HG03575 (cell line): ENCODE results near the gene NELL2.

Source experiments
- ATAC-seq: cut with Tn5 transposase; IDR thresholded peaks from one replicate; pipeline ENCODE4 v1.9.1; 2021; ENCODE audit not compliant: unreplicated experiment, insufficient number of reproducible peaks, low FRiP score; ENCODE audit errors: extremely low read depth

Gene NELL2

DNA sequence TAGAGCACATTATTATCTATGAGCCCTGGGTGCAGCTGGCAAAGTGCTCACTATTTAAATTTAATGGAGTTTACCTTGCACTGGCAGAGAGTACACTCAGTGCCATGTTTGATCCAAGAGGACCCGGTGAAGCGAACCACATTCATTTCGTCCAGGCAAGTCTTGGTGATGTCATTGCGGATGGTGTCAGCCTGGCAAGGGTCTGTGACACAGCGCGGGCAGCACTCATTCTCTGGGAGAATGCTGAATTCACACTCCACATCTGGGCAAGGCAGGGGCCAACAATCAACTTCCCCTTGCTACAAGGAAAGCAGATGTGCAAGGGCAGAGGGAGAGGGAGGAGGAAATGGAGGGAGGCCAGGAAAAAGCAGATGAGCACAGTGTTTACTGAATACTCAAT lies 356.2 kb downstream of the NELL2 start:
- ATAC-seq = no peak

DNA sequence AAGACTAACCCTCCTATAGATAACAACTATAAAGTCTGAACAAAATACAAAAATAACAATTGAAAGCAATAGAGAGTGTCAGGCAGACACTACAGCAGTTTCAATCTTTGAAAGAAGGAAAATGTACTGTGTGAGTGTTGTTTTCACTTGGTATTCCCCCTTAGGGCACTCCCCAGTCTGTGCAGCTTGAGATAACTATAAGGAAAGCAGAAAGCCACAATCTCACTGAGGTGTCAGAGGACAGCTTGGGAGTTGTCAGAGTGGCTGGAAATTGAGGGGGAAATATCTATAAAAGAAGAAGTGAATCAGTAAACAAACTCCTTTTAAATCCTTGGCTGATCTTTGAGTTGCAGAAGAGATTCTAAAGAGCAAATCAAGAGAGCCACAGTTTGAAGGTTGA lies 364.8 kb downstream of the NELL2 start:
- ATAC-seq = no peak

GRCh38 chr12:44510510-44510909 lies 365.6 kb downstream of the NELL2 start:
- ATAC-seq = no peak

- ATAC-seq = no peak
These were observed 366.0 kb downstream of the NELL2 start for GRCh38 chr12:44510076-44510475.

DNA sequence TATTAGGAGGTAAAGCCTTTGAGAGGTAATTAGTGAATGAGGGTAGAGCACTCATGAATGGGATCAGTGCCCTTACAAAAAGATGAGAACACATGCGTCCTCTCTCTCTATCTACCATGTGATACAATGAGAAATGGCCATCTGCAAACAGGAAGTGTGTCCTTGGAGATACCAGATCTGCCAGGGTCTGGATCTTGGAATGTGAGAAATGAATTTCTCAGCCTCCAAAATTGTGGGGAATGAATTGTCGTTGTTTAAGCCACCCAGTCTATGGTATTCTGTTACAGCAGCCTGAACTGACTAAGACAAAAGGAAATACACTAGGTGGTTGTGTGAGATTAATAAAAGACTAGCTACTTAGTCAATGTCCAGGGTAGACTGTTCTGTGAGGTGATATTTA lies 366.6 kb downstream of the NELL2 start:
- ATAC-seq = no peak

DNA sequence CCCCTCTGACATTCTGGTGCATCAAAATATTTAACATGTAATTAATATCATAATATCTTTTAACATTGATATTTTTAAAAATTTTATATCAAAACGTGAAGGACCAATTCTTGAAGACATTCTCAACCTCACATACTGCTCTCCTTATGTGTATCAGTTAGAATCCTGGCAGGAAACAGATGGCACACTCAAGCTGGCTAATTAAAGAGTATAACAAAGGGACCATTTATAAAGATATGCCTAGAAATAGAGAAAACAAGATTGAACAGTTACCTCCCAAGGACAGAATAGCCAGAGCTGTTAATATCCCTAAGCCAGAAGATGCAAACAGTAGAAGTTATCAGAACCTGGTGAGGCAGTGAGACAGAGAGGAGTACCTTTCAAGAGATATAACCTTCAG lies 368.7 kb downstream of the NELL2 start:
- ATAC-seq = no peak

GRCh38 chr12:44504799-44505198 lies 371.3 kb downstream of the NELL2 start:
- ATAC-seq = no peak

DNA sequence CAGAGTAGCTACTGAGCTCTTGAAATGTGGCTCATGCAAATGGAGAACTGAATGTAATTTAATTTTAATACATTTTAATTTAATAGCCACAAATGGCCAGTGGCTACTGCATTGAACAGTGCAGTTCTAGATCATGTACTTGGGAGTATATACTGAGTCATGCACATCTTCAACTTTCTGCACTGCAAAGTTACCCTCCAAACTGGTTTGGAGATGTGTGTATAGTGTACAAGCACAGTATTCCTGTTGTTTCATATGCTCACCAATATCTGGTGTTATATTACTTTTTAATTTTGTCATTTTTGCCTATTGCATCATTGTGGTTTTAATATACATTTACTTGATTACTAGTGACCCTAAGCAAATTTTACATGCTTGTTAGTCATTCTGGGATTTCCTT lies 372.8 kb downstream of the NELL2 start:
- no peak for ATAC-seq

- ATAC-seq = no peak
These were observed 373.4 kb downstream of the NELL2 start for GRCh38 chr12:44502681-44503080.

- ATAC-seq = no peak
These were observed 375.7 kb downstream of the NELL2 start for GRCh38 chr12:44500423-44500822.

DNA sequence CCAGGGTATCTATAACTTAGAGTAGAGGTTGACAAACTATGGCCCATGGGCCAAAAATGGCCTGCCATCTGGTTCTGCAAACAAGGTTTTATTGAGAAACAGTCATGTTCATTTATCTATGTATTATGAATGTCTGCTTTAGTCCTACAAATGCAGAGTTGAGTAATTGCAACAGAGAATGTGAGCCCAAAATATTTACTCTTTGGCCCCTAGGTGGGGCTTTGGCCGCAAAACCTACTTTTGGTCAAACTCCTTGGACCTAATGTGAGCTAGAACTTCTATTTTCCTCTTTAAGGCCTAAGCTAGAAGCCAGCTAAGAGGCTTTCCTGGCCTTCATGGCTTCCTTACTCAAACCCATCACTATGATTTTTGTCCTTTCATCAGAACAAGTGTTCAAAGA lies 379.1 kb downstream of the NELL2 start:
- ATAC-seq = no peak

- no peak for ATAC-seq
These were observed 385.9 kb downstream of the NELL2 start for GRCh38 chr12:44490181-44490580.

DNA sequence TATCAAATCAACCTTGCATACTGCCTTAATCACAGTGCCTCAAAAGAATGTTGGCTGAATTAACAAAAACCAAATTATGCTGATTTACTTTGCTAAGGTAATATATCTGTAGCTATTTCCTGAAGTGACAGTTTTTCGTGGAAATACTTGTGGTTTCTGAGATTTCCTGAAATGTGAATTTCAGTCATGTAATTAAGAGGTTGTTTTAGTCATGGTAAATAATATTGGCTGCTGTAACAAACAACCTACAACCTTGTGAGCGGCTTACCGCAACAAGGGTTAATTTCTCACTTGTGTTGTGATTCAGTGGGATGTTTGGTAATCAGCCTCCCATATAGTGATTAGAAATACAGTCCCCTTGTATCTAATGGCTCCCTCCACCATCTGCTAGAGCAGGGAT lies 387.9 kb downstream of the NELL2 start:
- ATAC-seq = no peak

- ATAC-seq = no peak
These were observed 391.3 kb downstream of the NELL2 start for GRCh38 chr12:44484862-44485261.

DNA sequence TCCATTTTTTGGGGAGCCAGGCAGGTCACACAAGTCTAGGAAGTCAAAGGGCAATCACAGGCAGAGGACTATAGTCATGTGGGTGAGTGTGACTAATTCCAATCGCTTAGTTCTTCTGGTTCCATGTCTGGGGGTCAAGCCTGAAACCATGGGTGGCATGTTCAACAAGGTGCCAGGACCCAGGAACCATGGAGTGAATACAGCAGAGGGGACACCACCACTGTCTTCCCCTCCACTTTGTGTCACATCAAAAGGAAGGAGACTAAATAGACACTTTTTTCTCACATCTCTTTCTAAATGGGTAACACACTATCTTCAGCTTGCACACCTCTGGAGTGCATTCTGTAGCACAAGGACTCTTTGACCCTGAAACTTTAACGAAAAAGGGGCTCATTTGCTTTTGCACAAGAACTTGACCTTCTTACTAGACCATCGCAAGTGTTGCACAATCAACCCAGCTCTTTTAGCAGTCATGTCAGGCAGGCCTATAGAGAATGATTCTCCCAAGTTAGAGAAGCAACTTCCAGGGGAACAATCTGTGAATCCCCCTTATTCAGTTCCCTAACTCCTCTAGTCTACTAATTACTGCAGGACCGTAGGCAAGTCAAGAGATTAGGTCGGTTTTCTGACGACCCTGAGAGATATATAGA lies 398.7 kb downstream of the NELL2 start:
- ATAC-seq = no peak

GRCh38 chr12:44476683-44477082 lies 399.4 kb downstream of the NELL2 start:
- ATAC-seq = no peak

- no peak for ATAC-seq
These were observed 411.0 kb downstream of the NELL2 start for GRCh38 chr12:44465139-44465538.

- no peak for ATAC-seq
These were observed 411.9 kb downstream of the NELL2 start for GRCh38 chr12:44464180-44464579.

DNA sequence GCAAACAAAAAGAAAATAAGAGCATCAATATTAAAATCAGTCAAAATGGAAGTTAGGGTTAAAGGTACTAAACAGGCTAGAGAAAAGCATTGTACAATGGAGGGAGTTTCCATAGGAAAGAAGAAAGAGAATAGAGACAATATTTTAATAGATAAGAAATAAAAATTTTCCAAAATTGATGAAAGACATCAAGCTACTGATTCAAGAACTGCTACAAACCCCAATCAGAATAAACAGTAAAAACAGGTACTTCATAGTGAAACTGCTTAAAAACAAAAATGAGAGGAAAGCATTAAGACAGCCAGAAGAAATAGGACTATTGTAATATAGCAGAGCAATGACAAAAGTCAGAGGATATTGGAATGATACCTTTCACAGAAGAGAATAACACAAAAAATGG lies 413.4 kb downstream of the NELL2 start:
- no peak for ATAC-seq

- no peak for ATAC-seq
These were observed 415.9 kb downstream of the NELL2 start for GRCh38 chr12:44460261-44460660.

DNA sequence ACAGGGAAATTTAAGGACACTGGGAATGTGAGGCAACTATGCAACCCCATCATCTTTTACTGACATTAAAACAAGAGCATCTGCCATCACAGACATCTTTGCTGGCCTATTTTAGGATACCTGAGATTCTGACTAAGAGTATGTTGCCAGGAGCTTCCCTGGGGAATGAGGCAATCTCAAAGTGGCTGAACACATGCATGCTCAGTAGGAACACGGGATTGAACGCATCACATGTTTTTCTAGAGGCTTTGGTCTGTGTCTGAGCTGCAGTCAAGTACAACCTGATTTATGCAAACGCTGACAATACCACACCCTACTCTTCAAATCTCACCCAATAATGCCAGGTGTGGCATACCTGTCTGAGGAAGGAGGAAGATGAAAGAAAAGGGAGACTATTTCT lies 416.5 kb downstream of the NELL2 start:
- ATAC-seq = no peak
